Measurements from ENCODE around the gene CFAP92. TPM values are rescaled to one million over a fixed set of nuclear protein-coding genes. Genes with fewer than 3 reads are reported as not detected.

CFAP92 gene
- total RNA-seq, 1 donor from 2014 or later = not detected

DNA sequence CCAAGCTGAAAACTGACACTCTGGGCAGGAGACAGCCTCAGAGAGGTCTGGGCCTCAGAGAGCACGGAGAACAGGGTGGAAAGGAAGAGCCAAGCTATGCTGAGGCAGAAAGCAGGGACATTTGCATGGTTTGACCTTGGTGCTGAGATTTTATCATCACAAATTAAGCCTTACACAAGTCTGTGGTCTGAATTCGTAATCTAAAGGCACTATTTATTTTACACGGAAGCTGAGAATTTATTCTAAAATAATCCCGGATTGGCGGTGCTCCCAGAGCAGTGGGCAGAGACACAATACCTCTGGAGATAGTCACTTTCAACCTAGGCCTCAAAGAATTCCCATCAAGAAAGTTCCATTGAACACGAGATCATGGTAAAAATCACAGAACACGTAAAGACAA, 47.5 kb downstream of the CFAP92 start:
- no peak overlapping the region for H3K27ac Mint-ChIP-seq
- intact Hi-C loops (cut with micrococcal nuclease) = no loop called here
- TF ChIP-seq, protein P1, sequence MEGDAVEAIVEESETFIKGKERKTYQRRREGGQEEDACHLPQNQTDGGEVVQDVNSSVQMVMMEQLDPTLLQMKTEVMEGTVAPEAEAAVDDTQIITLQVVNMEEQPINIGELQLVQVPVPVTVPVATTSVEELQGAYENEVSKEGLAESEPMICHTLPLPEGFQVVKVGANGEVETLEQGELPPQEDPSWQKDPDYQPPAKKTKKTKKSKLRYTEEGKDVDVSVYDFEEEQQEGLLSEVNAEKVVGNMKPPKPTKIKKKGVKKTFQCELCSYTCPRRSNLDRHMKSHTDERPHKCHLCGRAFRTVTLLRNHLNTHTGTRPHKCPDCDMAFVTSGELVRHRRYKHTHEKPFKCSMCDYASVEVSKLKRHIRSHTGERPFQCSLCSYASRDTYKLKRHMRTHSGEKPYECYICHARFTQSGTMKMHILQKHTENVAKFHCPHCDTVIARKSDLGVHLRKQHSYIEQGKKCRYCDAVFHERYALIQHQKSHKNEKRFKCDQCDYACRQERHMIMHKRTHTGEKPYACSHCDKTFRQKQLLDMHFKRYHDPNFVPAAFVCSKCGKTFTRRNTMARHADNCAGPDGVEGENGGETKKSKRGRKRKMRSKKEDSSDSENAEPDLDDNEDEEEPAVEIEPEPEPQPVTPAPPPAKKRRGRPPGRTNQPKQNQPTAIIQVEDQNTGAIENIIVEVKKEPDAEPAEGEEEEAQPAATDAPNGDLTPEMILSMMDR (IDR thresholded peaks at IDR 0.05) = no peak

DNA sequence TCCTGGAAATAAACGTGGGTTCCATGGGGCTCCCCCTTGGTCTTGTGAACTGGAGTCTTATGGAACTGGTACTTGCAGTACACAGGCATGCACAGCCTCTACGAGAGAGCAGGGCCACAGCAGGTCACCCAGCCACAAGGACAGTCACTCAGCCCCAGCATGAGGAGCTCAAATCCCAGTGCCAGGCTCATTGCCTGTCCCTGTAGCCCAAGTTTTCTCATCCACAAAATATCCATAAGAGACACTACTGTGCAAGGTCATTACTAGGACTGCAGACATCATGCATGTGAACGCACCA, 48.0 kb downstream of the CFAP92 start:
- Mint-ChIP-seq H3K9me3 (no peaks in the 10 kb centered on the region), H3K4me3 (no peak overlapping the region), H3K27ac (no peak overlapping the region), H3K36me3 (ENCODE audit: low read depth) (no peaks in the 10 kb centered on the region), H3K4me1 (no peaks in the 10 kb centered on the region), H3K27me3 (peaks cover 12% of the 10 kb centered on the region)
- POLR2A ChIA-PET = no interaction called here
- TF ChIP-seq, protein P1 (IDR thresholded peaks at IDR 0.05) = no peak
- intact Hi-C loops (cut with micrococcal nuclease) = no loop called here
- DNase-seq (no peak), ATAC-seq (ENCODE audit: low read depth) (no peak)
- CTCF ChIA-PET = no interaction called here

More for the DNA sequence above, 47.5 kb downstream of the CFAP92 start:
- ChIA-PET CTCF (no interaction called here), POLR2A (interaction anchor here (0.8 kb wide), 1 partner anchor 339 kb away, joined by 3 read pairs; no protein-coding TSS in a partner anchor)
- no peaks in the 10 kb centered on the region for H3K9me3 Mint-ChIP-seq
- peaks cover 12% of the 10 kb centered on the region for H3K27me3 Mint-ChIP-seq
- H3K36me3 Mint-ChIP-seq (ENCODE audit: low read depth) = no peaks in the 10 kb centered on the region
- ATAC-seq (ENCODE audit: low read depth) (no peak), DNase-seq (no peak)
- no peak overlapping the region for H3K4me3 Mint-ChIP-seq
- no peaks in the 10 kb centered on the region for H3K4me1 Mint-ChIP-seq

DNA sequence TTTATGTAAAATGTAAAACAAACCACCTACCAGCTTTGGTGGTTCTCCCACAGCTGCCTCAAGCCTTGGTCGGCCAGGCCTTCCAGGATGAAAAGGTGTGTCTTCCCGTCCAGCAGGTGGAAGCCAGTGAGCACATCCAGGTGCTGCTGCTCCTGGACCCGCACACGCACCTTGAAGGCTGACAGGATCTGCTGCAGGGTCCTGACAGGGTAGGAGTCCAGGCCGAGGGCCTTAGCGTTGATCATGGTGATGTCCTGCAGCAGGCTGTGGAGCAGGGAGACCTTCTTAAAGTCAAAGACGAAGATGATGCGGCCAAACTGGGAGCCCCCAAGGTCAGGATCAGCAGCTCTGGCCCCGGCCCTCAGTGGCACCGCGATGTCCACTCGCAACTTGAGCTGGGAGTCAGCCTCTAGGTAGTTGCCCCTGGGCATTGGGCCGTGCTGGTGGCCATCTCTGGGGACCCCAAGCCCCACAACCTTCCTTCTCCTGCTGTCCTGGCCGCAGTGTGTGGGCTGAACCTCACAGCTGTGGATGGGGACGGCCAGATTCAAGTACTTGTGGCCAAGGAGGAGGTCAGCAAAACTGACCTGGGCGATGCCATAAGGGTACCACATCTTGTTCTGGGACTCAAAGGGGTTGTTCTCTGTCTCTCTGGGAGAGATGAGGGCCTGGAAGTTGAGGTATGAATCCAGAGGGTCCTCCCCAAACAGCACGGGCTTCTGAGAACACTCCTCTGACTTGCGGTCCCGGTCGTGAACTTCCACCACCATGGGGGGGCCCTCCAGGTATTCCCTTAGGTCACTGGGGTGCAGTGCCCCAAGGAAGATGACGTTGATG, 48.6 kb downstream of the CFAP92 start:
- no peaks in the 10 kb centered on the region for H3K36me3 Mint-ChIP-seq (ENCODE audit: low read depth)
- H3K4me3 Mint-ChIP-seq = no peak overlapping the region
- no peaks in the 10 kb centered on the region for H3K9me3 Mint-ChIP-seq
- DNase-seq = no peak
- no peaks in the 10 kb centered on the region for H3K4me1 Mint-ChIP-seq
- CTCF ChIA-PET = no interaction called here
- TF ChIP-seq, protein P1 (IDR thresholded peaks at IDR 0.05) = no peak
- intact Hi-C loops (cut with micrococcal nuclease) = no loop called here
- H3K27me3 Mint-ChIP-seq = peaks cover 15% of the 10 kb centered on the region
- H3K27ac Mint-ChIP-seq = no peak overlapping the region
- ATAC-seq (ENCODE audit: low read depth) = no peak
- POLR2A ChIA-PET = no interaction called here

DNA sequence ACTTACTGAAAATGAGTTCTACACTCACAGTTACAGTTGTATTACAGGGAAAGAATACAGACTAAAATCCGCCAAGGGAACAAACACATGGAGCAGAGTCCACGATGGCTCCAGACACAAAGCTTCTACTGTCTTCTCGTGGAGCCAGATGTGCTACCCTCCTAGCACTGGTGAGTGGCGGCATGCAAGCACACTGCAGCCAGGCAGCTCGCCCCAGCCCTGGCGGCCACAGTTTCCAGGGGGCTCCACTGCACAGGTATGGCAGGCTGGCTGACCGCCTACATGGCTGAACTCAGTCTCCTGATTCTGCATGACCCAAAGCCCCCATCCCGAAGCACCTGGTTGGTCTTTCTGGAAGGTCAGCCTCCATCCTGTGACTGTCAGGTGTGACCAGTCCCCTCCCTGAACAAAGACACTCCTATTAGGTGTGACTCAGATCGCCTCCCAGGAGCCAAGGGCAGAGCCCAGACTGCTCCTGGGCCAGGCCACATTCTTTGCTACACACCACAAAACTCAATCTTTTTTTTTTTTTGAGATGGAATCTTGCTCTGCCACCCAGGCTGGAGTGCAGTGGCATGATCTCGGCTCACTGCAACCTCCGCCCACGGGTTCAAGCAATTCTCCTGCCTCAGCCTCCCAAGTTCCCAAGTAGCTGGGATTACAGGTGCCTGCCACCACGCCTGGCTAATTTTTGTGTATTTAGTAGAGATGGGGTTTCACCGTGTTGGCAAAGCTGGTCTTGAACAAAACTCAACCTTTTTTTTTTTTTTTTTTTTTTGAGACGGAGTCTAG, 51.5 kb downstream of the CFAP92 start:
- intact Hi-C loops (cut with micrococcal nuclease) = no loop called here
- Mint-ChIP-seq H3K4me3 (no peak overlapping the region), H3K27me3 (peaks cover 16% of the 10 kb centered on the region), H3K36me3 (ENCODE audit: low read depth) (no peaks in the 10 kb centered on the region), H3K27ac (no peak overlapping the region), H3K9me3 (no peaks in the 10 kb centered on the region), H3K4me1 (no peaks in the 10 kb centered on the region)
- ChIA-PET CTCF (no interaction called here), POLR2A (no interaction called here)
- TF ChIP-seq, protein P1 (IDR thresholded peaks at IDR 0.05) = no peak
- no peak for DNase-seq
- ATAC-seq (ENCODE audit: low read depth) = no peak

DNA sequence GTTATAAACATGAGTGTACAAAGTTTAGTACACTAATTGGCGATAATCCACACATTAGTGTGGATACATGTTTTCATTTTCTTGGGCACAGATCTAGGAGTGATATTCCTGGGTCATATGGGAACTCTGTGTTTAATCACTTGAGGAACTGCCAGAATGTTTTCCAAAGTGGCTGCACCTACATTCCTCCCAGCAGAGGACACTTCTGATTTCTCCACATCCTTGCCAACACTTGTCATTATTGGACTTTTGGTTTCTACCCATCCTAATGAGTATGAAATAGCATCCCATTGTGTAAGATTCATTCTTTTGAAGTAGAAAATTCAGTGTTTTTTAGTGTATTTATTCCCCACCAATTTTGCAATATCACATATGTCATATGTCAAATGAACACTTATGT, 53.6 kb downstream of the CFAP92 start:
- ChIA-PET CTCF (no interaction called here), POLR2A (no interaction called here)
- no peak overlapping the region for H3K27ac Mint-ChIP-seq
- no peaks in the 10 kb centered on the region for H3K9me3 Mint-ChIP-seq
- peaks cover 16% of the 10 kb centered on the region for H3K27me3 Mint-ChIP-seq
- DNase-seq (no peak), ATAC-seq (ENCODE audit: low read depth) (no peak)
- H3K4me3 Mint-ChIP-seq = no peak overlapping the region
- TF ChIP-seq, protein P1 (IDR thresholded peaks at IDR 0.05) = no peak
- no peaks in the 10 kb centered on the region for H3K36me3 Mint-ChIP-seq (ENCODE audit: low read depth)
- intact Hi-C loops (cut with micrococcal nuclease) = no loop called here
- no peaks in the 10 kb centered on the region for H3K4me1 Mint-ChIP-seq
